Colonic mucosa (tissue), 4 donors: ENCODE measurements around the gene RPS6KC1. TPM values are rescaled to one million over a fixed set of nuclear protein-coding genes. Genes with fewer than 3 reads are reported as not detected.
"Not testable (repeated sequence)": the region's sequence is repeated elsewhere in the genome, so short reads cannot be mapped to it uniquely, and the experiment has no call there.

Source experiments
- DNase-seq: peaks from one replicate; pipeline ENCODE4 v3.0.0-alpha.2; 2020
- H3K27ac ChIP-seq: fragments of 200-600 bp; one replicate; pipeline ENCODE4 v1.8.0; 2021
- H3K27me3 ChIP-seq: fragments of 200-600 bp; one replicate; pipeline ENCODE4 v1.8.0; 2021
- H3K36me3 ChIP-seq: fragments of 200-600 bp; one replicate; pipeline ENCODE4 v1.8.0; 2021
- H3K4me1 ChIP-seq: fragments of 200-600 bp; one replicate; pipeline ENCODE4 v1.8.0; 2021; ENCODE audit warnings: mild to moderate bottlenecking
- H3K4me3 ChIP-seq: fragments of 200-600 bp; one replicate; pipeline ENCODE4 v1.8.0; 2021
- H3K9ac ChIP-seq, 2 donors: one replicate each; pipeline ENCODE4 v1.7.0; 2013; ENCODE audit warnings: control low read depth in 2 of 2, low read depth in 2 of 2, low read length in 2 of 2
- H3K9me3 ChIP-seq: fragments of 200-600 bp; one replicate; pipeline ENCODE4 v1.8.0; 2021
- intact Hi-C: fragments of 100-400 bp; cut with DNase I; formaldehyde crosslinking; loops from one replicate; pipeline ENCODE4 v1.14.1; 2022
- total RNA-seq, 2 donors: library from RNA; stranded (reverse); fragmentation: NEBNext Ultra II Directional in 1 of 2; extraction: Animal tissue kit (Norgen Biotek cat#: 25700) in 1 of 2; gene quantifications; one replicate each; pipeline ENCODE4 v1.2.1, GENCODE V29; 2021
- TF ChIP-seq, protein P1 (sequence below): fragments of 200-600 bp; IDR thresholded peaks from one replicate; pipeline ENCODE4 v1.8.0; 2022; ENCODE audit warnings: antibody characterized with exemption, mild to moderate bottlenecking
- donor health status: healthy.
- donor health status: DM: no; HTN: no; CAD: no.
- donor health status: DM: no; HTN: no; CAD: no.

RPS6KC1 gene
- total RNA-seq, 2 donors from 2014 or later, result 8.8 to 9.6 TPM

DNA sequence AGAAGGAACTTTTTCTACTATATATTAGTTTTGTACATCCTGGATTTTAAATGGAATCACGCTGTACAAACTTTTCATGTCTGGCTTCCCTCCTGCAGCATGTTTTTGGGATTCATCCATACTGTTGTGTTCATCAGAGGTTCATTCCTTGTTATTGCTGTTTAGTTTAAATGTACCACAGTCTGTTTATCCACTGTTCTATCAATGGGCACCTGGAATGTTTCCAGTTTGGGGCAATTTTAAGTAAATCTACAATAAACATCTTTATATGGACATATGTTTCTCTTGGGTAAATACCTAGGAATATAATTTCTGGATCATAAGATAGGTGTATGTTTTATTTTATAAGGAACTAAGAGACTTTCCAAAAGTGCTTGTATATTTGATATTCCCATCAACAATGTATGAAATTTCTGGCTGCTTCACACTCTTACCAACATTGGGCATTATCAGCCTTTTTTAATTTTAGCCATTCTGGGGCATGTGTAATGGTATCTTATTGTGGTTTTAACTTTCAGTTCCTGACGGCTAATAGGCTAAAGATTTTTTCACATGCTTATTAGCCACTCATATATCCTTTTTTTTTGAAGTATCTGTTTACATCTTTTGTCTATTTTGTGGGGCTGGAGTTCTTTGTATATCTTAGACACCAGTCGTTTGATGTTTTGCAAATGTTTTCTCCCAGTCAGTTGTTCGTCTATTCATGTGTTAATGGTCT, 48.8 kb downstream of the RPS6KC1 start:
- H3K4me3 ChIP-seq, result no peak overlapping the region
- DNase-seq, result no peak
- no peak overlapping the region for H3K27ac ChIP-seq
- no peaks in the 10 kb centered on the region for H3K4me1 ChIP-seq
- H3K9ac ChIP-seq, result no peak overlapping the region
- no peaks in the 10 kb centered on the region for H3K27me3 ChIP-seq
- H3K9me3 ChIP-seq, result no peaks in the 10 kb centered on the region
- intact Hi-C loops, result no loop called here
- TF ChIP-seq, protein P1, sequence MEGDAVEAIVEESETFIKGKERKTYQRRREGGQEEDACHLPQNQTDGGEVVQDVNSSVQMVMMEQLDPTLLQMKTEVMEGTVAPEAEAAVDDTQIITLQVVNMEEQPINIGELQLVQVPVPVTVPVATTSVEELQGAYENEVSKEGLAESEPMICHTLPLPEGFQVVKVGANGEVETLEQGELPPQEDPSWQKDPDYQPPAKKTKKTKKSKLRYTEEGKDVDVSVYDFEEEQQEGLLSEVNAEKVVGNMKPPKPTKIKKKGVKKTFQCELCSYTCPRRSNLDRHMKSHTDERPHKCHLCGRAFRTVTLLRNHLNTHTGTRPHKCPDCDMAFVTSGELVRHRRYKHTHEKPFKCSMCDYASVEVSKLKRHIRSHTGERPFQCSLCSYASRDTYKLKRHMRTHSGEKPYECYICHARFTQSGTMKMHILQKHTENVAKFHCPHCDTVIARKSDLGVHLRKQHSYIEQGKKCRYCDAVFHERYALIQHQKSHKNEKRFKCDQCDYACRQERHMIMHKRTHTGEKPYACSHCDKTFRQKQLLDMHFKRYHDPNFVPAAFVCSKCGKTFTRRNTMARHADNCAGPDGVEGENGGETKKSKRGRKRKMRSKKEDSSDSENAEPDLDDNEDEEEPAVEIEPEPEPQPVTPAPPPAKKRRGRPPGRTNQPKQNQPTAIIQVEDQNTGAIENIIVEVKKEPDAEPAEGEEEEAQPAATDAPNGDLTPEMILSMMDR, result no peak
- H3K36me3 ChIP-seq, result no peaks in the 10 kb centered on the region

DNA sequence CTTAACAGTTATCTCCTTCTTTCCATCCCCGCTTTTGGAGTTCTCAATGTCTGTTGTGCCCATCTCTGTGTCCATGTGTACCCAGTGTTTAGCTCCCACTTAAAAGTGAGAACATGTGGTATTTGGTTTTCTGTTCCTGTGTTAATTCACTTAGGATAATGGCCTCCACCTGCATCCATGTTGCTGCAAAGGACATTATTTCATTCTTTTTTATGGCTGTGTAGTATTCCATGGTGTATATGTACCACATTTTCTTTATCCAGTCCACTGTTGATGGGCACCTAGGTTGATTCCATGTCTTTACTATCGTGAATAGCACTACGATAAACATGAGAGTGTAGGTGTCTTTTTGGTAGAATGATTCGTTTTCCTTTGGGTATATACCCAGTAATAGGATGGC, 49.5 kb downstream of the RPS6KC1 start:
- H3K27me3 ChIP-seq, H3K4me1 ChIP-seq, H3K9me3 ChIP-seq, H3K4me3 ChIP-seq, intact Hi-C loops, H3K27ac ChIP-seq, H3K9ac ChIP-seq, H3K36me3 ChIP-seq, DNase-seq: not testable (repeated sequence)

DNA sequence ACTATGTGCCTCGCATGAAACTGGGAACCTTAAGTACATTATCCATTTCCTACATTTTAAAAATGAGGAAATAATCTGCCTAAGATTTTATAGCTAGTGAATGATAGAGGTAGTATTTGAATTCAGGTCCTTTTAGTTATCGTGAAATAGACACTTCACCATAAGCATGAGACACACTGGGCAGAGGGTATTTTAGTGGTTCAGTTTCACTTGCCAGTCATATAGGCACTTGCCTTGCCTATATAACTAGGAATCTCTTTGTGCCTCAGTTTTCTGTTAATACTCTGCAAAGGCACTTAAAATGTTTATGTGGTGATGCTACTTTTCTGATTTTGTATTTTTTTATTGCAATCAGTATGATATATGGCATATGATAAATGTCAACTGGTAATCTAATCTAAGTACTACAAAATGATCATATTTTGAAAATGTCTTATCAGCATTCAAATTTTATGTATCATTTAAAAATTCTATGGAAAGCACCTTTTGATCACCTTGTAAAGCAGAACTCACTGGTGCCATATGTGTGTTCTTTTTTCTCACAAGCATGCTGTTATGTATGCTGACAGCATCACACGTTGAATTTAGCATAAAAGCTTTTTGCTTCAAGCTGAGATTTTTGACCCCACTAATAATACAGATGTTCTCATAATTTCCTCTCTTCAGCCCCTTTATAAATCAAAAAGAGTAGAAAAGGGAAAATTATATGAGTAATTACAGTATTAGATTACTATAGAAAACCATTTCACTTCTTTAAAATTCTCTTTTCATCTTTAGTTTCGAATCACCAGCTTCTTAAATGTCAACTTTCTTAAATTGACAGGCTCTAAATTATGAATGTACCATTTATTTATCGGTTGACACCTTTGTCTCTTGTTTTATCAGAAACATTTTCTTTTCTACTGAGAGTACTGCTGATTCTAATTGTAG, 52.6 kb downstream of the RPS6KC1 start:
- no peaks in the 10 kb centered on the region for H3K9me3 ChIP-seq
- H3K4me3 ChIP-seq, result no peak overlapping the region
- TF ChIP-seq, protein P1, result no peak
- H3K4me1 ChIP-seq, result no peaks in the 10 kb centered on the region
- H3K27me3 ChIP-seq, result no peaks in the 10 kb centered on the region
- no peak overlapping the region for H3K27ac ChIP-seq
- no peak overlapping the region for H3K9ac ChIP-seq
- DNase-seq, result no peak
- H3K36me3 ChIP-seq, result no peaks in the 10 kb centered on the region
- intact Hi-C loops, result no loop called here

DNA sequence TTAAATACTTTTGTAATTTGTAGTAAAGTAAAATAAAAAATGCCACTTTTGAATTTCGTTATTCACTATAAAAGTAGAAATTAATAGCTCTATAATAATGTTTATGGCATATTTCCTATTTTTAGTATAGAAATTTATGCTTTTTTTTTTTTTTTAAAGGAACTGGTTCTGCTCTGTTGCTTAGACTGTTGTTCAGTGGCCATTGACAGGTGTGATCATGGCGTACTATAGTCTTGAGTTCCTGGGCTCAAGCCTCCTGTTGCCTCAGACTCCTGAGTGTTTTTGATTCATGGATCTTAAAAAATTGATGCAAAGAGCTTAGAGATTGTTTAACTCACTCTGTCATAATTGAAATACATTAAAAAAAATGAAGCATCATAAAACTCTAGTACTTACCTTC, 53.6 kb downstream of the RPS6KC1 start:
- H3K27ac ChIP-seq, result no peak overlapping the region
- TF ChIP-seq, protein P1, result no peak
- H3K4me3 ChIP-seq, result no peak overlapping the region
- no peaks in the 10 kb centered on the region for H3K36me3 ChIP-seq
- H3K9ac ChIP-seq, result no peak overlapping the region
- no peaks in the 10 kb centered on the region for H3K9me3 ChIP-seq
- intact Hi-C loops, result no loop called here
- DNase-seq, result no peak
- H3K27me3 ChIP-seq, result no peaks in the 10 kb centered on the region
- no peaks in the 10 kb centered on the region for H3K4me1 ChIP-seq

DNA sequence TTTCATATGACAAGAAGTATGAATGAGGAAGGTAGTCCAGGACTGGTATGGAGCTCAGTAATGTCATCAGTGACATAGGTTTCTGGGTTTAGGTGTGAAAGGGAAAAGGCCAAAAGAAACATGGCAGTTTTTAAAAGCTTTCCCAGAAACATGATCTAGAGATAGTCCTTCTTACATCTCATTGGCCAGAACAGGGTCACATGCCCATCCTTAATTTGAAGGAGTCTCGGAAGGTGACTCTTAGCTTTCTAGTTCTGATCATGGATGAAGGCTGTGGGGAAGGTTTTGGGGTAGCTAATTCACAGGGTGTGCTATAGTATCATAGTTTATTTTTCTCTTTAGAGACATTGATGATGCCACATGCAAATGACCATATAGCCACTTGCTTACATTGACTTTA, 55.3 kb downstream of the RPS6KC1 start:
- Histone ChIP-seq H3K27ac (no peak overlapping the region), H3K4me3 (no peak overlapping the region), H3K4me1 (no peaks in the 10 kb centered on the region), H3K9me3 (no peaks in the 10 kb centered on the region), H3K9ac (no peak overlapping the region), H3K36me3 (no peaks in the 10 kb centered on the region), H3K27me3 (no peaks in the 10 kb centered on the region)
- intact Hi-C loops, result no loop called here
- no peak for DNase-seq
- TF ChIP-seq, protein P1, result no peak

DNA sequence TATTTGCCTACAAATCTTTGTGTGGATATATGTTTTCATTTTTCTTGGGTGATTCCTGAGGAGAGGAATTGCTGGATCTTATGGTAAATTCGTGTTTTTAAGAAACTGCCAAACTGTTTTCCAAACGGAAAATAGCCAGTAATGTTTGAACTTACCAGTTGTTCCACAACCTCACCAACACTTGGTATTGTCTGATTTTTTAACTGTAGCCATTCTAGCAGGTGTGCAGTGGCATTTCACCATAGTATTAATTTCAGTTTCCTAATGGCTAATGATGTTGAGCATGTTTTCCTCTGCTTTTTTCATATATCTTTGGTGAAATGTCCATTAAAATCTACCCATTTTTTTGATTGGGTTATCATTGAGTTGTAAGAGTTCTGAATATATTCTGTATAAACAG, 56.6 kb downstream of the RPS6KC1 start:
- TF ChIP-seq, protein P1, result no peak
- intact Hi-C loops, result no loop called here

More for the DNA sequence above, 56.6 kb downstream of the RPS6KC1 start:
- Histone ChIP-seq H3K9me3 (no peaks in the 10 kb centered on the region), H3K27ac (no peak overlapping the region), H3K4me3 (no peak overlapping the region), H3K4me1 (no peaks in the 10 kb centered on the region), H3K27me3 (no peaks in the 10 kb centered on the region), H3K36me3 (no peaks in the 10 kb centered on the region), H3K9ac (no peak overlapping the region)
- no peak for DNase-seq
